Measurements from ENCODE around the gene SPINK7.

Gene SPINK7

GRCh38 chr5:148343046-148343407, 30.8 kb downstream of the SPINK7 start:
- no peak for TF ChIP-seq POLR2AphosphoS5 (IDR thresholded peaks at IDR 0.05; ENCODE audit: low read depth, low read length)
- no peak for TF ChIP-seq FOXP2 (optimal IDR thresholded peaks at IDR 0.05; ENCODE audit: borderline replicate concordance, extremely low read depth, extremely low read length, insufficient read depth)
- no peak for TF ChIP-seq TAF1 (IDR thresholded peaks at IDR 0.05; ENCODE audit: borderline replicate concordance, insufficient read depth, low read length)
- TF ChIP-seq REST (IDR thresholded peaks at IDR 0.05; ENCODE audit: insufficient read depth in 1 of 2, low read depth in 2 of 2, low read length in 2 of 2), result no peak
- TF ChIP-seq SIN3A (IDR thresholded peaks at IDR 0.05; ENCODE audit: borderline replicate concordance, insufficient read depth, low read length), result no peak

GRCh38 chr5:148343603-148344487, 31.6 kb downstream of the SPINK7 start:
- TF ChIP-seq TAF1 (IDR thresholded peaks at IDR 0.05; ENCODE audit: borderline replicate concordance, insufficient read depth, low read length) (no peak), POLR2AphosphoS5 (IDR thresholded peaks at IDR 0.05; ENCODE audit: low read depth, low read length) (no peak), SIN3A (IDR thresholded peaks at IDR 0.05; ENCODE audit: borderline replicate concordance, insufficient read depth, low read length) (no peak), REST (IDR thresholded peaks at IDR 0.05; ENCODE audit: insufficient read depth in 1 of 2, low read depth in 2 of 2, low read length in 2 of 2) (no peak), FOXP2 (optimal IDR thresholded peaks at IDR 0.05; ENCODE audit: borderline replicate concordance, extremely low read depth, extremely low read length, insufficient read depth) (no peak)

- TF ChIP-seq TAF1 (IDR thresholded peaks at IDR 0.05; ENCODE audit: borderline replicate concordance, insufficient read depth, low read length) (no peak), FOXP2 (optimal IDR thresholded peaks at IDR 0.05; ENCODE audit: borderline replicate concordance, extremely low read depth, extremely low read length, insufficient read depth) (no peak), POLR2AphosphoS5 (IDR thresholded peaks at IDR 0.05; ENCODE audit: low read depth, low read length) (no peak), SIN3A (IDR thresholded peaks at IDR 0.05; ENCODE audit: borderline replicate concordance, insufficient read depth, low read length) (no peak), REST (IDR thresholded peaks at IDR 0.05; ENCODE audit: insufficient read depth in 1 of 2, low read depth in 2 of 2, low read length in 2 of 2) (no peak)
Measured at GRCh38 chr5:148347706-148348105, 35.5 kb downstream of the SPINK7 start.

- no peak for TF ChIP-seq POLR2AphosphoS5 (IDR thresholded peaks at IDR 0.05; ENCODE audit: low read depth, low read length)
- no peak for TF ChIP-seq TAF1 (IDR thresholded peaks at IDR 0.05; ENCODE audit: borderline replicate concordance, insufficient read depth, low read length)
- no peak for TF ChIP-seq FOXP2 (optimal IDR thresholded peaks at IDR 0.05; ENCODE audit: borderline replicate concordance, extremely low read depth, extremely low read length, insufficient read depth)
- no peak for TF ChIP-seq SIN3A (IDR thresholded peaks at IDR 0.05; ENCODE audit: borderline replicate concordance, insufficient read depth, low read length)
Measured at GRCh38 chr5:148352696-148353095, 40.5 kb downstream of the SPINK7 start.

GRCh38 chr5:148353634-148354033, 41.4 kb downstream of the SPINK7 start:
- no peak for TF ChIP-seq TAF1 (IDR thresholded peaks at IDR 0.05; ENCODE audit: borderline replicate concordance, insufficient read depth, low read length)
- no peak for TF ChIP-seq REST (IDR thresholded peaks at IDR 0.05; ENCODE audit: insufficient read depth in 1 of 2, low read depth in 2 of 2, low read length in 2 of 2)
- no peak for TF ChIP-seq FOXP2 (optimal IDR thresholded peaks at IDR 0.05; ENCODE audit: borderline replicate concordance, extremely low read depth, extremely low read length, insufficient read depth)
- TF ChIP-seq POLR2AphosphoS5 (IDR thresholded peaks at IDR 0.05; ENCODE audit: low read depth, low read length), result no peak
- no peak for TF ChIP-seq SIN3A (IDR thresholded peaks at IDR 0.05; ENCODE audit: borderline replicate concordance, insufficient read depth, low read length)
